MCF 10A (cell line): ENCODE data around the gene MLKL. TPM values are rescaled to one million over a fixed set of nuclear protein-coding genes. Genes with fewer than 3 reads are reported as not detected.

Source experiments
- BruUV-seq: library from RNA; stranded (reverse); fragments of 400-500 nt; replicated peaks from 2 replicates; lab custom pipeline; 2021; lab: Mats Ljungman, UMichigan
- CTCF ChIA-PET: fragments of 300-600 bp; sonication (Branson Sonifier 250); formaldehyde crosslinking; extraction: SDS; loops from one replicate; lab custom pipeline; 2021; ENCODE audit warnings: antibody characterized with exemption, inconsistent platforms; lab: Yijun Ruan, JAX
- POLR2A ChIA-PET: fragments of 300-600, 350-650 bp; sonication (Branson Sonifier 250); formaldehyde crosslinking; extraction: SDS; loops from one replicate; lab custom pipeline; 2020; ENCODE audit warnings: antibody characterized with exemption, inconsistent platforms; lab: Yijun Ruan, JAX
- DNase-seq: peaks from one replicate; pipeline ENCODE4 v3.0.0-alpha.2; 2018; ENCODE audit not compliant: unreplicated experiment
- H3K27ac Mint-ChIP-seq: one replicate; pipeline ENCODE4 v1.8.0; 2022; ENCODE audit warnings: mild to moderate bottlenecking, low read depth, mixed read lengths; ENCODE audit not compliant: unreplicated experiment
- H3K27me3 Mint-ChIP-seq: one replicate; pipeline ENCODE4 v1.8.0; 2022; ENCODE audit warnings: mixed read lengths; ENCODE audit not compliant: insufficient read depth, unreplicated experiment
- H3K36me3 Mint-ChIP-seq: one replicate; pipeline ENCODE4 v1.8.0; 2022; ENCODE audit warnings: mild to moderate bottlenecking, moderate library complexity, mixed read lengths; ENCODE audit not compliant: insufficient read depth, unreplicated experiment
- H3K4me1 Mint-ChIP-seq: one replicate; pipeline ENCODE4 v1.8.0; 2022; ENCODE audit warnings: mixed read lengths; ENCODE audit not compliant: insufficient read depth, unreplicated experiment
- H3K4me3 Mint-ChIP-seq: one replicate; pipeline ENCODE4 v1.8.0; 2022; ENCODE audit warnings: mild to moderate bottlenecking, moderate library complexity, mixed read lengths; ENCODE audit not compliant: unreplicated experiment
- H3K9me3 Mint-ChIP-seq: one replicate; pipeline ENCODE4 v1.8.0; 2022; ENCODE audit warnings: mixed read lengths; ENCODE audit not compliant: unreplicated experiment
- CTCF ChIP-seq: fragments of 200-600 bp; IDR thresholded peaks from one replicate; pipeline ENCODE4 v1.8.0; 2022; ENCODE audit warnings: antibody characterized with exemption, mild to moderate bottlenecking; ENCODE audit not compliant: unreplicated experiment
- intact Hi-C: fragments of 100-400 bp; cut with micrococcal nuclease; formaldehyde crosslinking; loops from 2 replicates; pipeline ENCODE4 v1.14.1; 2022
- total RNA-seq: library from RNA; stranded (reverse); gene quantifications from 2 replicates; pipeline ENCODE4 v1.2.3, GENCODE V29; 2022

MLKL gene
- total RNA-seq, 1 experiment from 2014 or later = 14.2 TPM

DNA sequence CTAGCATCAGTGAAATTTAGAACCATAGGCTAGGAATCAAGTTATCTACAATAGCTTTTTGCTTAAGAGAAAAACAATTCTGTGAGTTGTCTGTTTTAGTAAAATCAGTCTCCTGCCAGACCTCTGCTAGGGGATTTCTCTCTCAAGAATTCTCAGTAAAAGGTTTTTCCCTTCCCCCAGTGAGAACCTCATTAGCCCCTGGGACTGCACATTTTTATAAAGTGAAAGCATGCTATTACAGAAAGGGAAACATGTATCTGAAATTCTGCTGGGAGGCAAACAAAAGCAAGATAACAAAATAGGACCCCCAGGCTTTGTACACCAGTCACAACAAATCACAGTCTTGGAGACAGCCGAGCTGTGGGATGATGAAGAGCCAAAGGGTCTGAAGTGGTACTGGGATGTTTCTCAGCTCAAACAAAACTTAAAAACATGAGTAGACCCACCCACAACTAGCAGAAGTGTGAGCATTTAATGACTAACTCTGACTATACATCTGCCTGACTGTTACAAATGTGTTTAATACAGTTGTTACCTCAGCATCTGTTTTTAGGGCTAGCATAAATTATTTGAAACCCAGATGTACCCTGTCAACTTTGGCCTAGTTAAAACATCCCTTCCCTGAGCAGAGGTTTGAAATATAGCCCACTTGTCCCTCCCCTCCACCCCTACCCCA, 73.8 kb downstream of the MLKL start:
- intact Hi-C loops = no loop called here
- Mint-ChIP-seq H3K27me3 (no peaks in the 10 kb centered on the region), H3K4me1 (peaks cover 4% of the 10 kb centered on the region), H3K9me3 (no peaks in the 10 kb centered on the region), H3K4me3 (no peak overlapping the region), H3K27ac (peak overlapping the region; percentile 76), H3K36me3 (peaks cover 91% of the 10 kb centered on the region)
- ChIA-PET POLR2A (interaction anchor here (0.6 kb wide), 1 partner anchor 223 kb away, joined by 4 read pairs; no protein-coding TSS in a partner anchor), CTCF (interaction anchor here (0.6 to 2.1 kb wide), 3 partner anchors 24 to 321 kb away, joined by 3 to 9 read pairs (median 3); partner anchors contain the start of gene RFWD3)
- BruUV-seq = no TSS peak
- TF ChIP-seq CTCF = no peak
- DNase-seq = no peak

GRCh38 chr16:74625500-74626350, 74.9 kb downstream of the MLKL start:
- Mint-ChIP-seq H3K27me3 (no peaks in the 10 kb centered on the region), H3K9me3 (no peaks in the 10 kb centered on the region), H3K27ac (no peak overlapping the region), H3K36me3 (peaks cover 93% of the 10 kb centered on the region), H3K4me1 (peaks cover 4% of the 10 kb centered on the region), H3K4me3 (no peak overlapping the region)
- intact Hi-C loops = no loop called here
- POLR2A ChIA-PET = interaction anchor here (0.6 kb wide), 1 partner anchor 224 kb away, joined by 4 read pairs; no protein-coding TSS in a partner anchor
- no TSS peak for BruUV-seq
- TF ChIP-seq CTCF = no peak
- no peak for DNase-seq
- CTCF ChIA-PET = interaction anchor here (0.6 to 5.1 kb wide), 9 partner anchors 11 to 320 kb away, joined by 3 to 31 read pairs (median 4); partner anchors contain the start of gene RFWD3

GRCh38 chr16:74623839-74624235, 76.8 kb downstream of the MLKL start:
- H3K36me3 Mint-ChIP-seq = peaks cover 86% of the 10 kb centered on the region

More at GRCh38 chr16:74623839-74624235, 76.8 kb downstream of the MLKL start:
- intact Hi-C loops = loop anchor here (1.0 to 5.0 kb wide), 2 partner anchors 177 to 314 kb away; no protein-coding TSS in a partner anchor
- ChIA-PET CTCF (interaction anchor here (0.7 to 5.1 kb wide), 6 partner anchors 9 to 314 kb away, joined by 3 to 31 read pairs (median 4); no protein-coding TSS in a partner anchor), POLR2A (no interaction called here)
- Mint-ChIP-seq H3K4me1 (peaks cover 4% of the 10 kb centered on the region), H3K27ac (no peak overlapping the region), H3K4me3 (no peak overlapping the region), H3K27me3 (no peaks in the 10 kb centered on the region), H3K9me3 (no peaks in the 10 kb centered on the region)
- no TSS peak for BruUV-seq
- no peak for DNase-seq
- TF ChIP-seq CTCF = no peak
